Measurements from ENCODE around the gene FASTKD3. TPM values are rescaled to one million over a fixed set of nuclear protein-coding genes. Genes with fewer than 3 reads are reported as not detected.

Gene FASTKD3
- total RNA-seq, 1 donor, result 12.1 TPM

GRCh38 chr5:7851617-7852289, 17.1 kb downstream of the FASTKD3 start:
- no peak for TF ChIP-seq CTCF (IDR thresholded peaks at IDR 0.05; ENCODE audit: insufficient read depth, low read length)
- no peak for DNase-seq (ENCODE audit: low read depth)

GRCh38 chr5:7851240-7851592, 17.6 kb downstream of the FASTKD3 start:
- no peak for DNase-seq (ENCODE audit: low read depth)
- no peak for TF ChIP-seq CTCF (IDR thresholded peaks at IDR 0.05; ENCODE audit: insufficient read depth, low read length)
- H3K4me3 ChIP-seq (ENCODE audit: low read depth, low read length), result no peak overlapping the region

More at GRCh38 chr5:7851617-7852289, 17.1 kb downstream of the FASTKD3 start:
- H3K4me3 ChIP-seq (ENCODE audit: low read depth, low read length), result no peak overlapping the region

- DNase-seq (ENCODE audit: low read depth), result no peak
- peak; percentile 37 for TF ChIP-seq CTCF (IDR thresholded peaks at IDR 0.05; ENCODE audit: insufficient read depth, low read length)
- peak within 1 kb of the TSS; percentile 53 for H3K4me3 ChIP-seq (ENCODE audit: low read depth, low read length)
Measured at GRCh38 chr5:7850395-7851239, 18.2 kb downstream of the FASTKD3 start, which contains the start of gene CFAP90. Gene CFAP90, minus strand, starts transcription at chr5:7851133. Its CDS starts 112 bp downstream, at chr5:7851021.

GRCh38 chr5:7849681-7850394, 19.0 kb downstream of the FASTKD3 start:
- no peak for DNase-seq (ENCODE audit: low read depth)
- peak overlapping the region; percentile 33 for H3K4me3 ChIP-seq (ENCODE audit: low read depth, low read length)
- TF ChIP-seq CTCF (IDR thresholded peaks at IDR 0.05; ENCODE audit: insufficient read depth, low read length), result no peak

GRCh38 chr5:7848296-7848695, 20.5 kb downstream of the FASTKD3 start:
- H3K4me3 ChIP-seq (ENCODE audit: low read depth, low read length), result no peak overlapping the region
- no peak for DNase-seq (ENCODE audit: low read depth)
- no peak for TF ChIP-seq CTCF (IDR thresholded peaks at IDR 0.05; ENCODE audit: insufficient read depth, low read length)

GRCh38 chr5:7846327-7846726, 22.5 kb downstream of the FASTKD3 start:
- no peak for TF ChIP-seq CTCF (IDR thresholded peaks at IDR 0.05; ENCODE audit: insufficient read depth, low read length)
- DNase-seq (ENCODE audit: low read depth), result no peak
- H3K4me3 ChIP-seq (ENCODE audit: low read depth, low read length), result no peak overlapping the region
